Frontal cortex (tissue), 4 donors: ENCODE data around the gene KCTD15. TPM values are rescaled to one million over a fixed set of nuclear protein-coding genes. Genes with fewer than 3 reads are reported as not detected.

Experiments
- DNase-seq, 2 donors: peaks; one replicate each; pipeline ENCODE4 v3.0.0; 2012; ENCODE audit warnings: low spot score in 2 of 2
- FAIRE-seq: peaks from 2 replicates; lab custom pipeline; 2012; peaks lifted over from hg19 to GRCh38; lab: Jason Lieb, UNC
- total RNA-seq: library from RNA; depleted of rRNA; stranded (reverse); fragments of >200 nt; gene quantifications from one replicate; pipeline ENCODE4 v1.2.3, GENCODE V29; 2014
- donor health status: control.
- donor health status: control.
- donor health status: control.

KCTD15 gene
- total RNA-seq, 1 donor from 2014 or later, result 69.7 TPM

- FAIRE-seq (no peak), DNase-seq (no peak)
Observed at GRCh38 chr19:33832633-33833032, 36.0 kb downstream of the KCTD15 start.

- FAIRE-seq (no peak), DNase-seq (no peak)
Observed at GRCh38 chr19:33840382-33840781, 43.7 kb downstream of the KCTD15 start.

GRCh38 chr19:33840783-33841182 lies 44.1 kb downstream of the KCTD15 start:
- no peak for FAIRE-seq
- no peak for DNase-seq

- FAIRE-seq (no peak), DNase-seq (no peak)
Observed at GRCh38 chr19:33841685-33842084, 45.0 kb downstream of the KCTD15 start.

- FAIRE-seq (no peak), DNase-seq (no peak)
Observed at GRCh38 chr19:33844478-33844877, 47.8 kb downstream of the KCTD15 start.

- no peak for FAIRE-seq
Observed at GRCh38 chr19:33845498-33845897, 48.8 kb downstream of the KCTD15 start.

GRCh38 chr19:33849551-33850147 lies 53.0 kb downstream of the KCTD15 start:
- FAIRE-seq (no peak), DNase-seq (no peak)

More at GRCh38 chr19:33845498-33845897, 48.8 kb downstream of the KCTD15 start:
- DNase-seq, result no peak

- DNase-seq (no peak), FAIRE-seq (no peak)
Observed at GRCh38 chr19:33859016-33859415, 62.3 kb downstream of the KCTD15 start.

- FAIRE-seq, result no peak
- DNase-seq, result no peak
Observed at GRCh38 chr19:33860312-33861090, 63.8 kb downstream of the KCTD15 start.

- FAIRE-seq (no peak), DNase-seq (no peak)
Observed at GRCh38 chr19:33861950-33862349, 65.3 kb downstream of the KCTD15 start.

GRCh38 chr19:33862981-33863380 lies 66.3 kb downstream of the KCTD15 start:
- DNase-seq (no peak), FAIRE-seq (no peak)

- no peak for FAIRE-seq
Observed at GRCh38 chr19:33863436-33863835, 66.8 kb downstream of the KCTD15 start.

GRCh38 chr19:33864311-33864850 lies 67.7 kb downstream of the KCTD15 start:
- no peak for DNase-seq
- FAIRE-seq, result no peak

More at GRCh38 chr19:33863436-33863835, 66.8 kb downstream of the KCTD15 start:
- no peak for DNase-seq

- FAIRE-seq, result no peak
- no peak for DNase-seq
Observed at GRCh38 chr19:33865306-33865705, 68.6 kb downstream of the KCTD15 start.

Other genes starting within 250 kb of the KCTD15 start
- 5.3 TPM for gene CHST8, start 174.9 kb upstream of the KCTD15 start, total RNA-seq